ENCODE data around the gene SLC43A1.
"Not testable (repeated sequence)": the region's sequence is repeated elsewhere in the genome, so short reads cannot be mapped to it uniquely, and the experiment has no call there.

SLC43A1 gene

DNA sequence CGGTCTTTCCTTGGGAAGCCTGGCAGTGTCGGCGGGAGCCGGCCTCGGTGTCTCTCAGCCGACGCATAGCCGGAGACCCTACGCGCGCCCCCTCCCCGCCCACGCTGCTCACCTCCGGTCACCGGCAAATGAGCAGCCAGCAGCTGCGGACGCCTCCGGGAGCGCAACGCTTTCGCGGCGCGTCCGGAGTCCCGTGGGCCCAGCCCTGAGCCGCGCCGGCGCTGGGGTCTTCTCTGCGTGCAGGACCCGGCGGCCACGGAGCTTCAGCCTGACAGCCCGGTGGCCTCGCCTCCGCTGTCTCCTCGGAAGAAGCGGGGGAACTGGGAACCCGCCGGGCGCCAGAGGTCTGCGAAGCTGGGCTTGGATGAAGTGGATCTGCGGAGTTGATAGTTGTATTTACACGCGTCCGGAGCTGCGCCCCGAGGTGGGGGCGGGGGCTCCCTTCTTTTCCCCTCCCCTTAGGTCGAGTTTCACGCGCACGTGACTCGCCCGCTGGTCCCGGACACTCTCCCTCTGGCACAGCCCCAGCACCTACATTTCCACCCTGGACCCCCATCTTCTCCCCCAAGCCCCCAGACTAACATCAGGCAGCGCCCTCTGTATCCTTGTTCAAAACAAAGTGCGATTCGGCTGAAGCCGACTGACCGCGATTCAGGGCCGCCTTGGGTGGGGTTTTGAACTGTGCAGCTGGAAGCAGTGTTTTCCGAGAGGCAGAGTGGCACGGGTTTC lies at the start of gene SLC43A1:
SLC43A1 (minus strand) TSS at position 371 of the 729 bp plus-strand sequence. CDS start 1,591 bp downstream, outside the sequence.
- no peak for DNase-seq (ENCODE audit: low read depth, low spot score)

DNA sequence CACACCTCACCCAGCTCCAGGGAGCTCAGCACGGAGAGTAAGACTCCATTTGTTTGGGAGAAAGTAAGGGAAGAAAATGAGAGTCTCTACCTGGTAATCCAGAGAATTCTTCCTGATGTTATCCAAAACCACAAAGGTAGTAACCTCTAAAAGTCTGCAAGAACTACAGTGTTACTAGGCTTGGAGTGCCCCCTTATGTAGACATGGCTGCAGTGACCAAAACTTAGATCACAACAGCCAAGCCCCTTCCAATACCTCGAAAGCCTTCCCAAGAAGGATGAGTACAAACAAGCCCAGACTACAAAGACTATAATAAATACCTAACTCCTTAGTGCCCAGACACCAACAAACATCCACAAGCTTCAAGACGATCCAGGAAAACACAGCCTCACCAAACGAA lies 47.1 kb upstream of the SLC43A1 start:
- no peak for DNase-seq (ENCODE audit: low read depth, low spot score)

DNA sequence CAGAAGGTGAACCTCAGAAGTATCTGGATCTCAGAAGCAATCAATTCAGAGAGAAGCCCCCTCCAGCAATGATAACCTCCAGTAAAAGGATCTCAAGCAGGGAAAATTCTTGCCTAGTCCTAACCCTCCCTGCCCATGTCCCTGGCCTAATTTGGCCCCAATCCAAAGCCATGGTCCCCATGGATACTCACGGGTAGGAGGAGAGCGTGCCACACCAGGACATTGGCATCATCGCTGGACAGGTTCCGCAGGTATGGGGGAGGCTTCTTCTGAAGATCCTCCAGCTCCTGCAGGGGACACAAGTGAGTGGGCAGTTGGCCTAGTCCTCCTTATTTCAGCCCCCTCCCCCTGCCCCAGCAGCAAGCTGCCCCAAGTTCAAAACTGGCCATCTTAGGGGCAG lies 44.6 kb upstream of the SLC43A1 start:
- no peak for DNase-seq (ENCODE audit: low read depth, low spot score)

DNA sequence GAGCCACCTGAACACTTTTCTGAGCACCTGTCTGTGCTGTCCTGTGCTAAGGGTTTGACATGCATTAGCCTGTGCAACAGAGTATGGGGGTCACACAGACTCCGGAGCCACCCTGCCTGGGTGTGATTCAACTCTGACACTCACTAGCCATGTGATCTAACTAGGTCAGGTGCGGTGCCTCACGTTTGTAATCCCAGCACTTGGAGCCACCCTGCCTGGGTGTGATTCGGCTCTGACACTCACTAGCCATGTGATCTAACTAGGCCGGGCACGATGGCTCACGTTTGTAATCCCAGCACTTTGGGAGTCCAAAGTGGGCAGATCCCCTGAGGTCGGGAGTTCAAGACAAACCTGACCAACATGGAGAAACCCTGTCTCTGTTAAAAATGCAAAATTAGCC lies 40.5 kb upstream of the SLC43A1 start:
- DNase-seq (ENCODE audit: low read depth, low spot score): no peak

DNA sequence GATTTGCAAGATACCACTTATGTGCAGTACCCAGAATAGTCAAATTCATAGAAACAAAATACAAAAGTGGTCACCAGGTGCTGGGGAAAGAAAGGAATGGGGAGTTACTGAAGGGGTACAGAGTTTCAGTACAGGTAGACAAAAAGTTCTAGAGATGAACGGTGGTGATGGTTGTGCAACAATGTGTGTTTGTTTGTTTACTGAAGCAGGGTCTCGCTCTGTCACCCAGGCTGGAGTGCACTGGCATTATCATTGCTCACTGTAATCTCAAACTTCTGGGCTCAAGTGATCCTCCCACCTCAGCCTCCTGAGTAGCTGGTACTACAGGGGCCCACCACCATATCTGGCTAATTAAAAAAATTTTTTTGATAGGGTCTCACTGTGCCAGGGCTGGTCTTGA lies 39.9 kb upstream of the SLC43A1 start:
- DNase-seq (ENCODE audit: low read depth, low spot score): no peak

DNA sequence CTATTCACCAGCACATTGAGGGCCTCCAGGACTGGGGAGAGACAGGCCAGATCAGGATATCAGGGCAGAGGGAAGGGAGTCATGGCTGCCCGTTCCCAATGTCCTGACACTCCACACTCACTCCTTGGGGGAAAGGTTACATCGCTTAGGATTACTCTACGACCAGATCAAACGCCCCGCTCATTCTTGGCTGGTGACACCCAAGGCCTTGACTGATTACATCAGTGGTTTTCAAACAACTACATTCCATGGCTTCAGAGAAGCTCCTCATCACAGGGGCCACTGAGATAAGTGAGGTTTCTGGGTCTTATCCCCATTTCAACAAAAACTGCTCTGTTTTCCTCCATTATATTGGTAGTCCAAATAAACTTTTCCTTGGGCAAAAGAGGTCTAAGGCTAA lies 37.0 kb upstream of the SLC43A1 start:
- no peak for DNase-seq (ENCODE audit: low read depth, low spot score)

DNA sequence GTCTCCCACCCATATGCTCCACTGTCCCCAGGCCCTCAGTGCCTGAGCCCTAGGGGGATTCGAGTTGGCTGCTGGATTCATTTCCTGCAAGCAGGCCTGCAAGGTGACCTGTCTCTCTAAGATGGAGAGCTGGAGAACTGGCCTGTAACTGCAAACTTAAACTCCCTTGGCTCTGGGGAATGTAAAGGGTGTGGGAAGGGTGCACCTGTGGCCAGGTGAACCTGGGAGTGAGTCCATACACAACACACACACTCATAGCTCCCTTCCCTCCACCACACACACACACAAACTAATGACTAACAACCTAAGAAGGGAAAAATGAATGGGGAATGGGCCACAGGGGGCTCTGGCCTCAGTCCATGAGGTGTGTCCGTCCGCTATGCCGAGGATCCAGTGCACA lies 36.4 kb upstream of the SLC43A1 start:
- no peak for DNase-seq (ENCODE audit: low read depth, low spot score)

DNA sequence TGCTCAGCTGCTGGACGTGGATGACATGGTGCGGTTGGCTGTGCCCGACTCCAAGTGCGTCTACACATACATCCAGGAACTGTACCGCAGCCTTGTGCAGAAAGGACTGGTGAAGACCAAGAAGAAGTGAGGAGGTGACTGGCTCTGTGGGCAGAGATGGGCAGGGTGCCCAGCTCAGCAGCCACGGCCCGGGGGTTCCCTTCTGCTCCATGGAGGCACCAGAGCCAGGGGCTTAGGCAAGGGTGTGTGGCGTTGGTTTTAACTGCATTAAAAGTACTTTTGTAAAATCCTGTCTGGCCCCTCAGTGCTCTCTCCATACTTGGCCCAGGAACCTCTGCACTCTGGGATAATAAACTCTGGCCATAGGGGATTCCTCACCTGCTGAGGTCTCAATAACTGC lies 34.5 kb upstream of the SLC43A1 start:
- no peak for DNase-seq (ENCODE audit: low read depth, low spot score)

DNA sequence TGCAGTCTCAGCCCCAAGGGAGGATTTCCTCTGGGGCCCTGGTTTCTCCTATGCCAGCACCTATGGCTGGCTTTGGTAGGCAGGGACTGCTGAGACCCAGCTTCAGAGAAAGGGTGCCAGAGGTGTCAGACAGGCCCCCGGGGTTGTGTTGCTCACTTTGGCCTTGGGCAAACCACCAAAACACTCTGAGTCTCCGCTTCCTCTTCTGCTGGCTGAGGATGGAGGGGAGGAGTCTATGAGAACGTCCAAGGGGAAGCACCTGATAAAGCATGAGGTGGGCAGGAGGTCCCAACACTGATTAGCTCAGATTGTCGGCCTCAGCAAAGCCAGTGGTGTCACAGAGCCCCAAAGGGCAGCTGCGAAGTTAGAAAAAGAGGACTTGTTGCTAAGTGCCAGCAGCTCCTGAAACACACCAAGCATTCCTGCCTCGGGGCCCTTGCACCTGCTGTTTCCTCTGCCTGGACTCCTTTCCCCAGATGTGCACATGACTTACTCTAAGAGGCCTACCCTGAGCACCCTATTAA lies 32.4 kb upstream of the SLC43A1 start:
- DNase-seq (ENCODE audit: low read depth, low spot score): no peak

DNA sequence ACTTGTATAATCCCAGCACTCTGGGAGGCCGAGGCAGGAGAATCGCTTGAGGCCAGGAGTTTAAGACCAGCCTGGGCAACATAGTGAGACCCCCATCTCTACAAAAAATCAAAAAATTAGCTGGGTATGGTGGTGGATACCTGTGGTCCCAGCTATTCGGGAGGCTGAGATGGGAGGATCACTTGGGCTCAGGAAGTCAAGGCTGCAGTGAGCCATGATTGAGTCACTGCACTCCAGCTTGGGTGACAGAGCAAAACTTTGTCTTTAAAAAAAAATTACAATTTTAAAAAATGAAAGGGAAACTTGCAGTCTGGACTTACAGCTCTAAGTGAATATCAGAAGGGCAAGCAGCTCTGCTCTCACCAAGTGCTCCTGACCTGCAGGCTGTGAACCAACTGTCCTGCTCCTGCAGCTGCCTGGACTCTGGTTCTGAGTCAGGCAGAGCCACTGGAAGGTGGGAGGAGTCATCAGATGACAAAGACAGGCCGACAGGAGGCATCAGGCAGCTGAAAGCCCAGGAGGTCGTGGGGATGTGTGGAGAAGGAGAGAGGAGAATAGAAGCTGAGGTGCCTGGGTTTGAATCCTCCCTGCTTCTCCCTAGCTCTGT lies 31.5 kb upstream of the SLC43A1 start:
- DNase-seq (ENCODE audit: low read depth, low spot score): no peak

DNA sequence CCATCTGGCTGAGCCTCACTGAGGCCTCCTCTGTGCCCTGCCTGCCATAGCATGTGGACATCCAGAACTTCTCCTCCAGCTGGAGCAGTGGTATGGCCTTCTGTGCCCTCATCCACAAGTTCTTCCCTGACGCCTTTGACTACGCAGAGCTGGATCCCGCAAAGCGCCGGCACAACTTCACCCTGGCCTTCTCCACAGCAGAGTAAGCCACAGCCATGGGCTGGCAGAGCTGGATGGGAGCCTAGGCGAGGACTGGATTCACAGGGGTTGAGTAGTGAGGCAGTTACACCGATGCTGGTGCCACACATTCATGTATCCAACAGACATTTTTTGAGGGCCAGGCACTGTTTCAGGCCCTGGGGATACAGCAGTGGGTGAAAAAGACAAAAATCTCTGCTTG lies 30.9 kb upstream of the SLC43A1 start:
- no peak for DNase-seq (ENCODE audit: low read depth, low spot score)

DNA sequence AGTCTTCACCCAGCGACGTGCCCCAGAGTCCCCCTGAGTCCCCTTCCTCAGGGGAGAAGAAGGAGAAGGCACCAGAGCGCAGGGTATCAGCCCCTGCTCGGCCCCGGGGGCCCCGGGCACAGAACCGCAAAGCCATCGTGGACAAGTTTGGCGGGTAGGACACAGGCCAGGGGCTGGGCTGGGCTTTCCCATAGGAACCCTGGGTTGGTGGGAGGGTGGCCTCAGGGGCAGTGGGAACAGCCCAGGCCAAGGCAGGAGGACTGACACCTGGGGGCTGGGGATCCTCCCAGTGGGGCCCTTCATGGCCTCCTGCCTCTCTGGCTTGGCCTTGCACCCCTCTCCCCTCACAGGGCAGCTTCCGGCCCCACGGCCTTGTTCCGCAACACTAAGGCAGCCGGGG lies 30.4 kb upstream of the SLC43A1 start:
- no peak for DNase-seq (ENCODE audit: low read depth, low spot score)

DNA sequence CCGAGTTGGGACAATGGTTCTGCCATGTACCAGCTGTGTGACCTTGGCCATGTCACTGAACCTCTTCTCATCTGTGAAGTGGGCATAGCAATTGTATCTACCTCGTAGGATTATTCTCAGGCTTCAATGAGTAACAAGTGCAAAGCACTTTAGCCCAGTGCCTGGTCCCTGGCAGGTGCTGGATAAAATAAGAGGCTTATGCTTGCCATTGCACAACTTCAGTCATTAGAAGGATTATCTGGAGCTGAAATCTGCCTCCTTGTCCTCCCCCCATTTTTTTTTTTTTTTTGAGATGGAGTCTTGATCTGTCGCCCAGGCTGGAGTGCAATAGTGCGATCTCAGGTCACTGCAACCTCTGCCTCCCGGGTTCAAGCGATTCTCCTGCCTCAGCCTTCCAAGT lies 29.1 kb upstream of the SLC43A1 start:
- no peak for DNase-seq (ENCODE audit: low read depth, low spot score)

DNA sequence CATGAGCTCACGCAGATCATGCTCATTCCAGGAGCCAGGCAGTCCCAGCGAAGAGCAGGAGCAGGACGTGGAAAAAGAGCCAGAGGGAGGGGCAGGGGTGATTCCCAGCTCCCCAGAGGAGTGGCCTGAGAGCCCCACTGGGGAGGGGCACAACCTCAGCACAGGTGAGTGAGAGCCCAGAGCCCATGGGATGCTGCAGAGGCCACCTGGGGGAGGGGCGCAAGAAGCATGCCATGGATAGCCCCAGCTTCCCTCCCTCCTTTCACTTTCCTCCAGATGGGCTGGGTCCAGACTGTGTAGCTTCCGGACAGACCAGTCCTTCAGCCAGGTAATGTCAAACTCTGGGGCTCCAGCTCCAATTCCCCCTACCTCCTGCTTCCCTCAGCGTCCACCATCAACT lies 28.1 kb upstream of the SLC43A1 start:
- no peak for DNase-seq (ENCODE audit: low read depth, low spot score)

DNA sequence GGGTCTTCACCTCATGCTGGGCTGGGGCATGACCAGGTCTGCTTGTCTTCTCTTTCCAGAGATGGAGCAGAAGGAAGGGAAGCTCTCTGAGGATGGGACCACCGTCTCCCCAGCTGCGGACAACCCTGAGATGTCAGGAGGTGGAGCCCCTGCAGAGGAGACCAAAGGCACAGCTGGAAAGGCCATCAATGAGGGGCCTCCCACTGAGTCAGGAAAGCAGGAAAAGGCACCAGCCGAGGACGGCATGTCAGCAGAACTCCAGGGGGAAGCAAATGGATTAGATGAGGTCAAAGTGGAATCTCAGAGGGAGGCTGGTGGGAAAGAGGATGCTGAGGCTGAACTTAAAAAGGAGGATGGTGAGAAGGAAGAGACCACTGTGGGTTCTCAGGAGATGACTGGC lies 27.1 kb upstream of the SLC43A1 start:
- no peak for DNase-seq (ENCODE audit: low read depth, low spot score)

DNA sequence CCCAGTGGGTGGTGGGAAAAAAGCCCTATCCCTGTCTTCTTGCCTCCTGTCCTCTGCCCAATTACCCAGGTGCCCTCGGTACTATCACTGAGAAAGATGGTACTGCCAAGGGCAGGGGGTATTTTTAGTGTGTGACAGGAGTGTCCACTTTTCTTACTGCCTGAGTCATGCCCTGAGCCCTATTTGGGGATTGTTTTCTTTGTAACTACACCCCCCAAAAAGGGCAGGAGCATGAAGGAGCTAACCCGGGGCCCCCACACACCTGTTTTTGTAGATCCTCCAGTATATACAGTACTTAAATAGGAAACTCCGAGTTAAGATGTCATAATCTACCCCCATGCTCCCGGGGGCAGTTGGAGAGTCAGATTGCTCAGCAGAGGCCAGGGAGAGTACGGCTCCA lies 25.7 kb upstream of the SLC43A1 start:
- no peak for DNase-seq (ENCODE audit: low read depth, low spot score)

DNA sequence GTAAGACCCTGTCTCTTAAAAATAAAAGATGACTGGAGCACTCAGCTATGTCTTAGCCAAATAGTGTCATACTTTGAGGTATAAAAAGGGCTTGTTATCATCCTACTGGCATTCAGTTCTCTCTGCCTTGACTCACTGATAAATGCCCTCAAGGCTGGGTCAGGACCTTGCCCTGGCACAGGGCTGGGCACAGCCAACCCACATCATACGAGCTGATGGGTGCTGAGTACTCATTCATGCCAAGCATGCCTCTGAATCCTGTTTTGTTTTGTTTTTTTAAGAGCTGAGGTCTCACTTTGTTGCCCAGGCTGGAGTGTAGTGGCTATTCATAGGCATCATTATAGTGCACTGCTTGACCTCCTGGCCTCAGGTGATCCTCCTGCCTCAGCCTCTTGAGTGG lies 23.8 kb upstream of the SLC43A1 start:
- DNase-seq (ENCODE audit: low read depth, low spot score): no peak

DNA sequence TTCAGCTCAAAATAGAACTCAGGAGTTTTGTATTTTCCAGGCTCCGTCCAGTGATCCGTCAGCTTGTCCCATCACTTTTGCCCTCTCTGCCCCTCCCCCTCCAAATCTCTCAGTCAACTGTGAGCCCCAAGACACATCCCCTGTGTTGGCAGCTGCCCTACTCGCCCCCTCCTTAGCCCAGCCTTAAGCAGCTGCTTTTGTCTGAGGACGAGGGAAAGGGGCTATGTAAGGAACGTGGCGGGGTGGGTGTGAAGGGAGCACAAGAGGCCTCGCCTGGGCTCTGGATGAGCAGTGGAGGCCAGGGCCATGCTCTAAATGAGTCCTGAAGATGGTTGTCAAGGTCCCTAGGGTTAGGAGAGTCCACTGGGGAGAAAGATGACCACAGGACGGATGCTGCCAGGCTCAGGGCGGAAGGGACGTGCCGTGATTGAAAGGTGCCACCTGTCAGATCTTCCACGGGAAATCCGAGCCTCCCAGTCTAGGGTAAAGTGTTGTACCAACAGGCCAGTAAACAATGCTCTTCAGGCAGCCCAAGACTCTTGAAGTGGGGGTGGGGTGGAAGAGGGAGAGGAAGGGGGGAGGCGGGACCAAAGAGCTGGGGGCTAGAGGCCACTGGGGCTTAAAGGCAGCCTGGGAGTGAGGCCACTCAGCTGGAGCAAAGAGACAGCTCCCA lies 21.6 kb upstream of the SLC43A1 start, which contains the start of gene SMTNL1:
SMTNL1 (plus strand) TSS at position 649 of the 673 bp plus-strand sequence. CDS start 5,048 bp downstream, outside the sequence.
- DNase-seq (ENCODE audit: low read depth, low spot score): no peak

DNA sequence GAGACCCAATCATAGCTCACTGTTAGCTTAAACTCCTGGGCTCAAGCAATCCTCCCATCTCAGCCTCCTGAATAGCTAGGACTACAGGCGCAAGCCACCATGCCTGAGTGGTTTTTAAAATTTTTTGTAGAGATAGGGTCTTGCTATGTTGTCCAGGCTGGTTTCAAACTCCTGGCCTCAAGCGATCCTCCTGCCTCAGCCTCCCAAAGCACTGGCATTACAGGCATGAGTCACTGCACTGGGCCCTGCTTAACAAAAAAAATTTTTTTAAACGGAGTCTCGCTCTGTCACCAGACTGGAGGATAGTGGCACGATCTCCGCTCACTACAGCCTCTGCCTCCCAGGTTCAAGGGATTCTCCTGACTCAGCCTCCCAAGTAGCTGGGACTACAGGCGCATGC lies 18.9 kb upstream of the SLC43A1 start:
- not testable (repeated sequence) for DNase-seq (ENCODE audit: low read depth, low spot score)

DNA sequence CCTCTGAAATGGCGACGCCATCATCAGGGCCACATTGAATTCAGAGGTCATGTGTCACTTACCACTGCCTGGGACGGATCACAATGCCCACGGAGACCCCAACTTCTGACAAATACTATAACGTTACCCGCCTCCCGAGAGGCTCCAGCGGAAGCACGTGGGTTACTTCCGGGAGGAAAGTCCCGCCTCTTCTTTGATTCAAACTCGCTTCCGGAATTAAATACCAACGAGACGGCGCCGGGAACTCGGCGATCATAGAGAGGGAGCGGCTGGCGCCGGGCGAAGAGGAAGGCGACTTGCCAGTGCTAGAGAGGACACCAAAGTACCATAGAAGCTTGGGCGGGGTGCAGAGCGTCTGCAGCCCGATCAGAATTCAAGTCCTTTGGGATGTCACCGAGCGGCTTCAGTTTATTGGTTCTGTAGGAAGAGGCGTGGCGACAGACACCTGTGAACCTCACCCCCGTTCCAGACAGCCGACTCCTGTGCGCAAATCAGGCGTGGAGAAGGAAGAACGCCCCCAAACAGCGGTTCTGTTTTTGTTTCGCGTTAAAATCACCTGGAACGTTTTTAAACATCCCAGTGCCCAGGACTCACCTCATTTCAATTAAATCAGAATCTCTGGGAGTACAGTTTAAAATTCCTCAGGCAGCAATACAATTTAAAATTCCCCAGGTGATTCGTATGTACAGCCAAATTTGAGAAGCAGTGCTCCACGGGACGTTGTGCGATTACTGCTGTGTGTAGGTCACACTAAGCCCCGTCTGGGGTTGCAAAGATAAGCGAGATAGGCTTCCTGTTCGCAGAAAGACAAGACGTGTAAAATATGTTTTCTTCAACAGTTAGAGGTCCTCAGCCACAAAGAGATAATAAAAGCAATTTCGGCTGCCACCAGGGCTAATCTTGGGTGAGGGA lies 15.3 kb upstream of the SLC43A1 start, which contains the start of gene TIMM10:
TIMM10 (minus strand) TSS at position 159 of the 912 bp plus-strand sequence. CDS start 565 bp downstream, outside the sequence.
- DNase-seq (ENCODE audit: low read depth, low spot score): peak; percentile 86

DNA sequence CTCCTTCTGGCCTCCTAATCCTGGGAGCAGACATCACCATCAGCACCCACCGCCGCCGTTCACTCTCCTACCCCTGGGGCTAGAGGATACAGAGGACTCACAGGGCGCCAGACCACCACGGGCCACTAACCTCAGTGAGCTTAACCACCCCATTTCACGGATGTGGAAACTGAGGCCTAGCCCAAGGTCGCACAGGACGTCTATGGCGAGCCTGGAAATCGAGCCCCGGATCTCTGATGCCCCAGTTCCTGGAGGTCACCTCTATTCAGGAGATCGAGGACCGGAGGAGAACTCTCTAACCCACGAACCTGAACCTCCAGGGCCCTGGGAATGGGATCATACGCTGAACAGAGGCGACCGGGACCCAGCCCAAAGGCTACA lies 14.7 kb upstream of the SLC43A1 start:
- no peak for DNase-seq (ENCODE audit: low read depth, low spot score)
